Kidney (tissue), 14 donors: ENCODE data around the gene NDST1. TPM values are rescaled to one million over a fixed set of nuclear protein-coding genes. Genes with fewer than 3 reads are reported as not detected.
A peak's percentile ranks its signal among the peaks of the same experiment; 100 is the strongest.

Experiments
- DNase-seq, 5 donors: peaks; one replicate each; pipeline ENCODE4 v3.0.0-alpha.2; 2013 to 2020
- FAIRE-seq: peaks from 2 replicates; lab custom pipeline; 2012; peaks lifted over from hg19 to GRCh38; lab: Jason Lieb, UNC
- H3K27ac ChIP-seq, 2 donors: one replicate each; pipeline ENCODE4 v1.7.0; 2013; ENCODE audit warnings: low read depth in 2 of 2, low read length in 2 of 2, inconsistent platforms in 1 of 2
- H3K27me3 ChIP-seq: one replicate; pipeline ENCODE4 v1.7.1; 2013; ENCODE audit warnings: low read length, inconsistent platforms; ENCODE audit not compliant: control insufficient read depth, insufficient read depth
- H3K36me3 ChIP-seq, 3 donors: one replicate each; pipeline versions ENCODE4 v1.7.0 to v1.7.1; 2013; ENCODE audit warnings: low read length in 3 of 3, control low read depth in 1 of 3, inconsistent platforms in 1 of 3; ENCODE audit not compliant: insufficient read depth in 3 of 3, control insufficient read depth in 2 of 3
- H3K4me1 ChIP-seq, 3 donors: one replicate each; pipeline versions ENCODE4 v1.7.0 to v1.7.1; 2013; ENCODE audit warnings: low read length in 3 of 3, inconsistent platforms in 1 of 3, low read depth in 1 of 3; ENCODE audit not compliant: control insufficient read depth in 2 of 3, insufficient read depth in 2 of 3
- H3K4me3 ChIP-seq, 3 donors: one replicate each; pipeline versions ENCODE4 v1.7.0 to v1.8.1; 2013; ENCODE audit warnings: low read length in 3 of 3, control low read depth in 1 of 3, inconsistent platforms in 1 of 3
- H3K9ac ChIP-seq, 3 donors: one replicate each; pipeline versions ENCODE4 v1.7.0 to v1.7.1; 2013; ENCODE audit warnings: low read length in 3 of 3, control low read depth in 1 of 3, inconsistent platforms in 1 of 3
- H3K9me3 ChIP-seq, 3 donors: one replicate each; pipeline versions ENCODE4 v1.7.0 to v1.7.1; 2013; ENCODE audit warnings: low read length in 3 of 3, control low read depth in 1 of 3, inconsistent platforms in 1 of 3; ENCODE audit not compliant: control insufficient read depth in 2 of 3, insufficient read depth in 1 of 3
- intact Hi-C: fragments of 100-400 bp; cut with DNase I; formaldehyde crosslinking; loops from one replicate; pipeline ENCODE4 v1.11.1; 2022
- polyA plus RNA-seq: library from polyadenylated mRNA; stranded (reverse); fragments of 350-450 nt; fragmentation: Illumina TruSeq; extraction: RNeasy Lipid Tissue Mini Kit (QIAGEN cat#74804); gene quantifications from one replicate; pipeline ENCODE4 v1.2.3, GENCODE V29; 2014; ENCODE audit warnings: low read depth, low replicate concordance; ENCODE audit not compliant: insufficient read depth
- total RNA-seq: library from RNA; stranded (reverse); fragmentation: NEBNext Ultra II Directional; extraction: Animal tissue kit (Norgen Biotek cat#: 25700); gene quantifications from one replicate; pipeline ENCODE4 v1.2.1, GENCODE V29; 2021
- TF ChIP-seq, protein P1 (sequence below): IDR thresholded peaks from 3 replicates; pipeline ENCODE4 v1.5.1; 2012; ENCODE audit warnings: mild to moderate bottlenecking, moderate library complexity, borderline replicate concordance; ENCODE audit not compliant: insufficient read depth; ENCODE audit errors: extremely low read depth
- donor health status: control.
- donor health status: control.
- donor health status: control.
- donor health status: control.
- donor health status: control.
- donor health status: DM: yes; HTN: yes; CAD: no.
- donor health status: Normal renal cell carcinoma (clear cell type).

Gene NDST1
- total and polyA plus RNA-seq, 2 donors from 2014 or later: 11.7 to 60.7 TPM

- FAIRE-seq (no peak), DNase-seq (no peak)
- Histone ChIP-seq H3K4me3 (no peak overlapping the region), H3K4me1 (peaks cover 0 to 7% (median 7%) of the 10 kb centered on the region in 3 donors), H3K36me3 (peaks cover 2 to 8% (median 6%) of the 10 kb centered on the region in 3 donors), H3K27me3 (no peaks in the 10 kb centered on the region), H3K9me3 (no peaks in the 10 kb centered on the region), H3K27ac (no peak overlapping the region), H3K9ac (no peak overlapping the region)
- intact Hi-C loops: no loop called here
- TF ChIP-seq, protein P1, sequence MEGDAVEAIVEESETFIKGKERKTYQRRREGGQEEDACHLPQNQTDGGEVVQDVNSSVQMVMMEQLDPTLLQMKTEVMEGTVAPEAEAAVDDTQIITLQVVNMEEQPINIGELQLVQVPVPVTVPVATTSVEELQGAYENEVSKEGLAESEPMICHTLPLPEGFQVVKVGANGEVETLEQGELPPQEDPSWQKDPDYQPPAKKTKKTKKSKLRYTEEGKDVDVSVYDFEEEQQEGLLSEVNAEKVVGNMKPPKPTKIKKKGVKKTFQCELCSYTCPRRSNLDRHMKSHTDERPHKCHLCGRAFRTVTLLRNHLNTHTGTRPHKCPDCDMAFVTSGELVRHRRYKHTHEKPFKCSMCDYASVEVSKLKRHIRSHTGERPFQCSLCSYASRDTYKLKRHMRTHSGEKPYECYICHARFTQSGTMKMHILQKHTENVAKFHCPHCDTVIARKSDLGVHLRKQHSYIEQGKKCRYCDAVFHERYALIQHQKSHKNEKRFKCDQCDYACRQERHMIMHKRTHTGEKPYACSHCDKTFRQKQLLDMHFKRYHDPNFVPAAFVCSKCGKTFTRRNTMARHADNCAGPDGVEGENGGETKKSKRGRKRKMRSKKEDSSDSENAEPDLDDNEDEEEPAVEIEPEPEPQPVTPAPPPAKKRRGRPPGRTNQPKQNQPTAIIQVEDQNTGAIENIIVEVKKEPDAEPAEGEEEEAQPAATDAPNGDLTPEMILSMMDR: no peak
These were observed 14.8 kb downstream of the NDST1 start for GRCh38 chr5:150522504-150523414.

DNA sequence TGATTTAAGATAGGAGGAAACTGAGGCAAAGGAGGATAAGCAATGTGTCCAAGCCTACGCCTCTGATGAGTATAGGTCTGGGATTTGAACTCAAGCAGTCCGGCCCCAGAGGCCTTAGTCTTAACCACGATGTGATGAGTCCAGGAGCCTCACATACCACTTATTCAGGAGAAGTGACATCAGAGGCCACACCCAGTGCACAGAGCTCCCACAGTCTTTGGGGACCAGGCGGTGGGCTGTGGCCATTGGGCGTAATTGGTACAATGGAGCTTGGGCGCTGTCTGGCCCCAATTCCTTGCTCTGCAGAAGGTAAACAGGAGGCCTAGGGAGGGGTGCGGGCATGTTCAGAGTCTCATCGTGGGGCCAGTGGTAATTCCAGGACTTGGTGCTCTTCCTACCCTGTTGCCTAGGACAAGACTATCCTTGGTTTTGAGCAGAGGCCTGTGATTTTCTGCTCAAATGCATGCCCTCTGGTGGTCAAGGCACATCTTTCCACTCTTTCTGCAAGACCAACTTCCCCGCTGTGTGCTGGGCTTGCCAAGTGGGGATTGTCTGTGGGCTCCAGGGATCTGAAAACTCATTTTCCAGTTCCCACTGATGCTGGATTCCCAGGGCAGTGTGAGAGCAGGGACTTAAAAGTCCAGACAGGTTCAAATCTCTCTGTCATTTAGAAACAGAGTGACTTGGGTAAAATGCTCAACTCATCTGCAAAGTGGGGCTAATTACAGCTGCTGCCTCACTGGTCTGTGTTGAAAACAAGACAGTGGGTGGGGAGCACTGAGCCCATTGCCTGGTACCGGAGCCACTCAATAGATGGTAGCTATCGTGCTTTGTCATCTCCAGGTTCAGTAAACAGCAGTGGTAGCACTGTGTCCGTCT lies 15.8 kb downstream of the NDST1 start:
- intact Hi-C loops: no loop called here
- peaks cover 0 to 7% (median 2%) of the 10 kb centered on the region in 3 donors for H3K4me1 ChIP-seq

DNA sequence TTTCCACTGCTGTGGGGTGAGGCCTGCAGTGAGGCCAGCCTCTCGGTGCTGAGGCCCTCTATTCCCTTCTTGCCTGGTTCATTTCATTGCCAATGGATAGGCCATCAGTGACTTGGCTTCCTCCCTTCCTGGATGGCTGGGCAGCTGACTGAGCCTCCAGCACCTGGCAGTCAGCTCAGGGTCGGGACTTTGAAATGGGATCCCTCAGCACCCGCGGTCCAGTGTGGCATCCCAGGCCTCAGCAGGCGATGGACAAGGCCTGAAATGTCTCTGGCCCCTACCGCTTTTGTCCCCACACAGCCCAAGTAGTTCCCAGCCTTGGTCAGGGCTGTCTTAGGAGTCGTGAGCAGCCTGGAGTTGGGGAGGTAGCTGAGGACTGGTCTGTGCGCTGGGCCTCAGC lies 17.2 kb downstream of the NDST1 start:
- TF ChIP-seq, protein P1: no peak
- FAIRE-seq: no peak
- peaks cover 0 to 7% (median 2%) of the 10 kb centered on the region in 3 donors for H3K4me1 ChIP-seq

More for the DNA sequence above, 15.8 kb downstream of the NDST1 start:
- no peaks in the 10 kb centered on the region for H3K9me3 ChIP-seq
- no peaks in the 10 kb centered on the region for H3K27me3 ChIP-seq
- peaks cover 2 to 11% (median 6%) of the 10 kb centered on the region in 3 donors for H3K36me3 ChIP-seq
- TF ChIP-seq, protein P1: peak; percentile 54
- DNase-seq (peak in 4 of 5 donors; percentile 50 to 77 (median 68)), FAIRE-seq (no peak)
- H3K27ac ChIP-seq: no peak overlapping the region
- H3K4me3 ChIP-seq: no peak overlapping the region
- H3K9ac ChIP-seq: no peak overlapping the region

More for the DNA sequence above, 17.2 kb downstream of the NDST1 start:
- intact Hi-C loops: no loop called here
- Histone ChIP-seq H3K9ac (no peak overlapping the region), H3K9me3 (no peaks in the 10 kb centered on the region), H3K4me3 (no peak overlapping the region), H3K27ac (no peak overlapping the region), H3K27me3 (no peaks in the 10 kb centered on the region), H3K36me3 (peaks cover 0 to 11% (median 6%) of the 10 kb centered on the region in 3 donors)
- peak in 1 of 5 donors; percentile 29 for DNase-seq
